Neutrophil (primary cell): Measurements from ENCODE around the gene APP.

Source experiments
- H3K27ac ChIP-seq: fragments of 200-600 bp; sonication (generic); 2 replicates; pipeline ENCODE4 v1.5.1; 2016; ENCODE audit warnings: mild to moderate bottlenecking, moderate library complexity
- H3K27me3 ChIP-seq: fragments of 200-600 bp; sonication (generic); 2 replicates; pipeline ENCODE4 v1.6.0; 2016; ENCODE audit warnings: mild to moderate bottlenecking
- H3K36me3 ChIP-seq: fragments of 200-600 bp; sonication (generic); 2 replicates; pipeline ENCODE4 v1.5.1; 2017
- H3K4me1 ChIP-seq, 2 experiments: fragments of 200-600 bp in 1 of 2; sonication (generic) in 1 of 2; 1 replicate in 1 of 2; 2 replicates in 1 of 2; pipeline versions ENCODE4 v1.5.1 to v1.6.1; 2013 to 2016; ENCODE audit warnings: low read depth in 1 of 2, low read length in 1 of 2, mild to moderate bottlenecking in 1 of 2, moderate library complexity in 1 of 2; ENCODE audit not compliant: control insufficient read depth in 1 of 2, insufficient read depth in 1 of 2
- H3K4me3 ChIP-seq, 2 experiments: fragments of 200-600 bp in 1 of 2; sonication (generic) in 1 of 2; 1 replicate in 1 of 2; 2 replicates in 1 of 2; pipeline ENCODE4 v1.5.1; 2013 to 2016; ENCODE audit warnings: low read depth in 1 of 2, low read length in 1 of 2, mild to moderate bottlenecking in 1 of 2, moderate library complexity in 1 of 2
- H3K9me3 ChIP-seq: fragments of 200-600 bp; sonication (generic); 2 replicates; pipeline ENCODE4 v1.5.1; 2016
- TF ChIP-seq, protein P1 (sequence below): fragments of 200-600 bp; sonication (generic); IDR thresholded peaks from 2 replicates; pipeline ENCODE4 v1.5.1; 2016; ENCODE audit warnings: antibody characterized with exemption

The APP gene

DNA sequence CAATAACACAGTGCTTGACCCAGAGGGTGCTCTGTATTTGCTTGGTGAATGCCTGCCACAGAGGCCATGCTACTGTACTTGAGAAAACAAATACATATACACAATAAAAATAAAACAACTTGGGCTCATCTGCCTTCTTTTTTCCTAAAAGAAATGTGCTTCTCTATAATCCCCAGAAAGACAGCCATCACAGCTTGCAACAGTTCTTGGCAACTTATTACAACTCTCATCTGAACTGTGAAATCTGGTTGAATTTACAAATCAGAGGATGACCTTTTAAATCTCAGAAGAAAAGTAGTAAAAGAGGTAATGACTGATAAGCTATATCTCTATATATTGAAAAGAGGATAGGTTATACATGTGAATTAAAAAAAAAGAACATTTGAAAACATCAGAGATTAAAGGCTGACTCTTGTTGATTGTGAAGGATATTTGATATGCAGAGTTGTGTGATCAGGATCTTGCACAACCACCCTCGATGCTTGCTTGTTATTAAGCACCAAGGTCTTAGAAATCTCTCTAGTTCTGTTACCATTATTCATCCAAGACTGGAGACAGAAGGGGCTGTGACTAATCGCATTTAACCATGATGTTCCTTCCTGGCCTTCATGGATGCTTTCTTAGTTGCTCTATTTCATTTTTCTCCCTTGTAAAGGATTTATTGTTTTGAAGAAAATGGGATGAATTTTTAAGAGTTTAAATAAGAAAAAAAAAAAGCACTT lies 213.4 kb downstream of the APP start:
- no peaks in the 10 kb centered on the region for H3K4me1 ChIP-seq
- TF ChIP-seq, protein P1, sequence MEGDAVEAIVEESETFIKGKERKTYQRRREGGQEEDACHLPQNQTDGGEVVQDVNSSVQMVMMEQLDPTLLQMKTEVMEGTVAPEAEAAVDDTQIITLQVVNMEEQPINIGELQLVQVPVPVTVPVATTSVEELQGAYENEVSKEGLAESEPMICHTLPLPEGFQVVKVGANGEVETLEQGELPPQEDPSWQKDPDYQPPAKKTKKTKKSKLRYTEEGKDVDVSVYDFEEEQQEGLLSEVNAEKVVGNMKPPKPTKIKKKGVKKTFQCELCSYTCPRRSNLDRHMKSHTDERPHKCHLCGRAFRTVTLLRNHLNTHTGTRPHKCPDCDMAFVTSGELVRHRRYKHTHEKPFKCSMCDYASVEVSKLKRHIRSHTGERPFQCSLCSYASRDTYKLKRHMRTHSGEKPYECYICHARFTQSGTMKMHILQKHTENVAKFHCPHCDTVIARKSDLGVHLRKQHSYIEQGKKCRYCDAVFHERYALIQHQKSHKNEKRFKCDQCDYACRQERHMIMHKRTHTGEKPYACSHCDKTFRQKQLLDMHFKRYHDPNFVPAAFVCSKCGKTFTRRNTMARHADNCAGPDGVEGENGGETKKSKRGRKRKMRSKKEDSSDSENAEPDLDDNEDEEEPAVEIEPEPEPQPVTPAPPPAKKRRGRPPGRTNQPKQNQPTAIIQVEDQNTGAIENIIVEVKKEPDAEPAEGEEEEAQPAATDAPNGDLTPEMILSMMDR = no peak
- H3K9me3 ChIP-seq = no peaks in the 10 kb centered on the region
- no peak overlapping the region for H3K27ac ChIP-seq
- H3K4me3 ChIP-seq = no peak overlapping the region
- peaks cover 28% of the 10 kb centered on the region for H3K36me3 ChIP-seq
- H3K27me3 ChIP-seq = no peaks in the 10 kb centered on the region

DNA sequence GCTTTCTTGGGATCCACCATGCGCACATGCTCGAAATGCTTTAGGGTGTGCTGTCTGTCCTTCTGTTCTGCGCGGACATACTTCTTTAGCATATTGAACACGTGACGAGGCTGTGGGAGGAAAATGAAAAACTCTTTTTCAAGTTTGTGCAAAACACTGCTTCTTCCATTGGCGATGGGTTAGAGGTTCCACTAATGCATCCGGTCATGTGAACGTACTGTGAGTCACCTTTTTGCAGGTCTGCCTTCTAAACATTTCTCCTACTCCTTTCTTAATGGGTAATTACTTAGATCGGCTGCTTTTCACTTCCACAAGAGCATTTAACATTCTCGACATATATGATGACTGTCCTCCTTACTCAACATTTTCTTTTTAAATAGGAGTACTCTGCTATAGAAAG lies 214.9 kb downstream of the APP start:
- Histone ChIP-seq H3K4me3 (no peak overlapping the region), H3K4me1 (no peaks in the 10 kb centered on the region), H3K9me3 (no peaks in the 10 kb centered on the region), H3K27me3 (no peaks in the 10 kb centered on the region), H3K36me3 (peaks cover 33% of the 10 kb centered on the region), H3K27ac (no peak overlapping the region)
- TF ChIP-seq, protein P1 = no peak

DNA sequence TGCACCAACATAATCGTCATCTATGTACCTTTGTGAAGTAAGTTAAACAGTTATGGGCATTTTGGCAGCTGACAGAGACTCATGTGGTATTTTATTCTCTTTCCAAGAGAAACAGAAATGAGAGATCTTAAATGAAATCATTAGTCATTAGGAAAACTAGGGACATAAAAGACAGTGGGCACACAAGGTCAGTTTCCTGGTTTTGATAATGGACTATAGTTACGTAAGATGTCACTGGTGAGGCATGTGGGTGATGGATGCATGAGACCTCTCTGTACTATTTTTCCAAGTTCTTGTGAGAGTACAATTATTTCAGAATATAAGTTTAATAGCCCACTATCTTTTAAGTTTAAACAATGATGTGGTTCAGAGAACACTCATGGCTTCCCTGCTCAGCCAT lies 216.9 kb downstream of the APP start:
- H3K4me1 ChIP-seq = no peaks in the 10 kb centered on the region
- TF ChIP-seq, protein P1 = no peak
- no peak overlapping the region for H3K27ac ChIP-seq

DNA sequence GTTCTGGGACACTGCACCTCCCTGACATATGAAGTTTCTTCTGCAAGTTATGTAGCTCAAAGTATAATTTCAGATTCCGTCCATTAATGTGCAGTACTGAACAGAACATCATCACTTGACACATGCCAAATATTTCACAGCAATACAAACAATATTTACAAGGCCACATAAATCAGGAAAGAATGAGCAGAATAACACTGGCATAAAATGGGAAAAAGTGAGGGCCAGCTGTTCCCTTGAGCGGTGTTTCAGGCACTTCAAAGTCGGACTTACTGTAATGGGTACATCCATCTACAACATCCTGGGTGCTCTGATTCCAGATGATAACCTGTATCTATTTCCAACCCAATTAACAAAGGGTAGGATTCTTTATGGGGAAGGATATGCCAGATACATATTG lies 217.4 kb downstream of the APP start:
- Histone ChIP-seq H3K27ac (no peak overlapping the region), H3K9me3 (no peaks in the 10 kb centered on the region), H3K4me3 (no peak overlapping the region), H3K27me3 (no peaks in the 10 kb centered on the region), H3K36me3 (peaks cover 25% of the 10 kb centered on the region), H3K4me1 (no peaks in the 10 kb centered on the region)
- TF ChIP-seq, protein P1 = no peak

More for the DNA sequence above, 216.9 kb downstream of the APP start:
- no peaks in the 10 kb centered on the region for H3K9me3 ChIP-seq
- no peak overlapping the region for H3K4me3 ChIP-seq
- H3K27me3 ChIP-seq = no peaks in the 10 kb centered on the region
- peaks cover 28% of the 10 kb centered on the region for H3K36me3 ChIP-seq

DNA sequence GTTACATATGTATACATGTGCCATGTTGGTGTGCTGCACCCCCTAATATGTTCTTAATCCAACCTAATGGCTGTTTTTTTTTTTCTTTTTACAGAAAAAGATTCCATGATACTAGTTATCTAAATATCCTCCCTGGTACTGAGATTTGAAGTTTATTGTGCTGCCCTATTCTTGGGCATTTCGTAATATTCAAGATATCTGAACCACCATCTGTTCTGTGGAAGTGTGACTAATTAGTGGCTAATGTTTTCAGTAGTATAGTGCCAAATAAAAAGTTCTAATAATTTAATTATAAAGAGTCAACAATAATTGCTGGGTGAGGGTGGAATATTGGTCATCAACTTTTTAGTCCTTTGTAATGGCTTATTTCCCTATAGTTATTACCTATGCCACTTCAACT lies 218.3 kb downstream of the APP start:
- H3K36me3 ChIP-seq = peaks cover 25% of the 10 kb centered on the region
- TF ChIP-seq, protein P1 = no peak
- no peak overlapping the region for H3K4me3 ChIP-seq

More for the DNA sequence above, 218.3 kb downstream of the APP start:
- Histone ChIP-seq H3K27me3 (no peaks in the 10 kb centered on the region), H3K27ac (no peak overlapping the region), H3K9me3 (no peaks in the 10 kb centered on the region), H3K4me1 (no peaks in the 10 kb centered on the region)
